SK-N-SH treated with all-trans-retinoic acid at 6 μM for 48 hours (cell line): ENCODE results near the gene CLDN20.
A peak's percentile ranks its signal among the peaks of the same experiment; 100 is the strongest.

ENCODE experiments used
- ATAC-seq: fragments of 200-7000 bp; cut with Tn5 transposase; 3 replicates; pipeline ENCODE4 v1.9.1; 2020; ENCODE audit warnings: mild to moderate bottlenecking, moderate library complexity
- ARNTL ChIP-seq: fragments of 450-650 bp; formaldehyde crosslinking; IDR thresholded peaks from 2 replicates; pipeline ENCODE4 v1.5.0; 2020; ENCODE audit warnings: low read depth, mild to moderate bottlenecking, moderate library complexity, borderline replicate concordance
- BACH2 ChIP-seq: fragments of 250-450 bp; sonication (Bioruptor Pico); IDR thresholded peaks from 2 replicates; pipeline ENCODE4 v1.9.0; 2021; ENCODE audit warnings: mild to moderate bottlenecking, borderline replicate concordance
- CREB5 ChIP-seq: fragments of 250-450 bp; sonication (Bioruptor Pico); IDR thresholded peaks from 2 replicates; pipeline ENCODE4 v1.5.1; 2020; ENCODE audit warnings: low read depth, mild to moderate bottlenecking, moderate library complexity
- CSDC2 ChIP-seq: fragments of 250-450 bp; sonication (Bioruptor Pico); IDR thresholded peaks from 2 replicates; pipeline ENCODE4 v1.5.0; 2020; ENCODE audit warnings: mild to moderate bottlenecking, moderate library complexity
- CSRNP3 ChIP-seq: fragments of 250-450 bp; sonication (Bioruptor Pico); IDR thresholded peaks from 2 replicates; pipeline ENCODE4 v1.5.1; 2021; ENCODE audit warnings: mild to moderate bottlenecking, moderate library complexity
- ESRRG ChIP-seq: fragments of 250-450 bp; sonication (Bioruptor Pico); IDR thresholded peaks from 2 replicates; pipeline ENCODE4 v1.6.1; 2021; ENCODE audit warnings: mild to moderate bottlenecking
- GLIS3 ChIP-seq: fragments of 250-450 bp; sonication (Bioruptor Pico); IDR thresholded peaks from 2 replicates; pipeline ENCODE4 v1.5.0; 2020; ENCODE audit warnings: mild to moderate bottlenecking, moderate library complexity
- ISL1 ChIP-seq: fragments of 250-450 bp; sonication (Bioruptor Pico); IDR thresholded peaks from 2 replicates; pipeline ENCODE4 v2.1.2; 2022; ENCODE audit warnings: mild to moderate bottlenecking, moderate library complexity
- OSR1 ChIP-seq: fragments of 250-450 bp; sonication (Bioruptor Pico); IDR thresholded peaks from 2 replicates; pipeline ENCODE4 v1.8.0; 2022; ENCODE audit warnings: moderate library complexity, mild to moderate bottlenecking, inconsistent platforms
- PATZ1 ChIP-seq: fragments of 250-450 bp; sonication (Bioruptor Pico); IDR thresholded peaks from 2 replicates; pipeline ENCODE4 v1.8.0; 2020; ENCODE audit warnings: mild to moderate bottlenecking, moderate library complexity, borderline replicate concordance
- POU6F1 ChIP-seq: fragments of 250-450 bp; sonication (Bioruptor Pico); IDR thresholded peaks from 2 replicates; pipeline ENCODE4 v1.8.0; 2021; ENCODE audit warnings: low read depth, mild to moderate bottlenecking, moderate library complexity, borderline replicate concordance
- PPARA ChIP-seq: fragments of 250-450 bp; sonication (Bioruptor Pico); IDR thresholded peaks from 2 replicates; pipeline ENCODE4 v1.5.0; 2020; ENCODE audit warnings: mild to moderate bottlenecking, borderline replicate concordance
- RARB ChIP-seq: fragments of 250-450 bp; sonication (Bioruptor Pico); IDR thresholded peaks from 2 replicates; pipeline ENCODE4 v1.8.0; 2021; ENCODE audit warnings: mild to moderate bottlenecking, moderate library complexity
- SNAI2 ChIP-seq: fragments of 250-450 bp; sonication (Bioruptor Pico); IDR thresholded peaks from 2 replicates; pipeline ENCODE4 v1.5.0; 2020; ENCODE audit warnings: mild to moderate bottlenecking, moderate library complexity
- TCF4 ChIP-seq: fragments of 250-450 bp; sonication (Bioruptor Pico); IDR thresholded peaks from 2 replicates; pipeline ENCODE4 v1.8.0; 2021; ENCODE audit warnings: mild to moderate bottlenecking, moderate library complexity, borderline replicate concordance
- TOX ChIP-seq: fragments of 250-450 bp; sonication (Bioruptor Pico); IDR thresholded peaks from 2 replicates; pipeline ENCODE4 v1.8.0; 2021; ENCODE audit warnings: mild to moderate bottlenecking, moderate library complexity, borderline replicate concordance
- TSHZ2 ChIP-seq: fragments of 250-450 bp; sonication (Bioruptor Pico); IDR thresholded peaks from 2 replicates; pipeline ENCODE4 v1.5.0; 2020; ENCODE audit warnings: mild to moderate bottlenecking, moderate library complexity
- ZC3H10 ChIP-seq: fragments of 250-450 bp; sonication (Bioruptor Pico); IDR thresholded peaks from 2 replicates; pipeline ENCODE4 v1.5.1; 2021; ENCODE audit warnings: mild to moderate bottlenecking, moderate library complexity
- ZFP3 ChIP-seq: fragments of 250-450 bp; sonication (Bioruptor Pico); IDR thresholded peaks from 2 replicates; pipeline ENCODE4 v1.5.0; 2020; ENCODE audit warnings: mild to moderate bottlenecking, moderate library complexity
- ZFP30 ChIP-seq: fragments of 450-650 bp; formaldehyde crosslinking; IDR thresholded peaks from 2 replicates; pipeline ENCODE4 v1.5.0; 2022; ENCODE audit warnings: mild to moderate bottlenecking, moderate library complexity
- ZNF565 ChIP-seq: fragments of 450-650 bp; formaldehyde crosslinking; conservative IDR thresholded peaks from 2 replicates; pipeline ENCODE4 v1.5.0; 2020; ENCODE audit warnings: low read depth, mild to moderate bottlenecking, moderate library complexity
- ZNF70 ChIP-seq: fragments of 450-650 bp; formaldehyde crosslinking; IDR thresholded peaks from 2 replicates; pipeline ENCODE4 v1.5.0; 2020; ENCODE audit warnings: mild to moderate bottlenecking, moderate library complexity
- ZNF8 ChIP-seq: fragments of 450-650 bp; formaldehyde crosslinking; IDR thresholded peaks from 2 replicates; pipeline ENCODE4 v1.5.0; 2020; ENCODE audit warnings: mild to moderate bottlenecking, moderate library complexity

The CLDN20 gene

GRCh38 chr6:155275808-155276480 lies 12.1 kb downstream of the CLDN20 start:
- TF ChIP-seq ARNTL (no peak), POU6F1 (CRISPR knock-in tag) (no peak), PATZ1 (CRISPR knock-in tag) (no peak), ZNF565 (CRISPR knock-in tag) (0 out of 2 replicates have a peak, but pooled peaks have one; percentile 39), ESRRG (CRISPR knock-in tag) (no peak), ZNF70 (CRISPR knock-in tag) (peak; percentile 68; the same call in 1 of the 2 replicates), ISL1 (CRISPR knock-in tag) (no peak), CSDC2 (no peak), SNAI2 (CRISPR knock-in tag) (0 out of 2 replicates have a peak, but pooled peaks have one; percentile 37), TCF4 (CRISPR knock-in tag) (peak; percentile 74), RARB (CRISPR knock-in tag) (no peak), OSR1 (CRISPR knock-in tag) (no peak), ZC3H10 (no peak), TSHZ2 (peak; percentile 74; the same call in 1 of the 2 replicates), ZFP30 (CRISPR knock-in tag) (no peak)
- peak; percentile 29 for ATAC-seq

- ATAC-seq = no peak
- no peak for TF ChIP-seq CSDC2
- TF ChIP-seq ISL1 (CRISPR knock-in tag) = no peak
- TF ChIP-seq PPARA = no peak
- TF ChIP-seq TOX (CRISPR knock-in tag) = no peak
- no peak for TF ChIP-seq RARB (CRISPR knock-in tag)
- TF ChIP-seq POU6F1 (CRISPR knock-in tag) = no peak
- no peak for TF ChIP-seq ZNF565 (CRISPR knock-in tag)
- TF ChIP-seq ARNTL = no peak
- TF ChIP-seq ZFP3 (CRISPR knock-in tag) = no peak
- TF ChIP-seq ZNF8 (CRISPR knock-in tag) = no peak
- no peak for TF ChIP-seq SNAI2 (CRISPR knock-in tag)
- TF ChIP-seq GLIS3 (CRISPR knock-in tag) = no peak
- TF ChIP-seq PATZ1 (CRISPR knock-in tag) = no peak
- TF ChIP-seq CSRNP3 = no peak
- TF ChIP-seq OSR1 (CRISPR knock-in tag) = no peak
- no peak for TF ChIP-seq BACH2 (CRISPR knock-in tag)
- TF ChIP-seq TCF4 (CRISPR knock-in tag) = no peak
- no peak for TF ChIP-seq CREB5
- TF ChIP-seq TSHZ2 = no peak
Observed at GRCh38 chr6:155276638-155277037, 12.8 kb downstream of the CLDN20 start.
